ENCODE results near the gene ARFGAP1. TPM values are rescaled to one million over a fixed set of nuclear protein-coding genes. Genes with fewer than 3 reads are reported as not detected.
A peak's percentile ranks its signal among the peaks of the same experiment; 100 is the strongest.

The ARFGAP1 gene
- total RNA-seq, 4 donors from 2014 or later, result 31.0 to 55.1 (median 36.9) TPM

DNA sequence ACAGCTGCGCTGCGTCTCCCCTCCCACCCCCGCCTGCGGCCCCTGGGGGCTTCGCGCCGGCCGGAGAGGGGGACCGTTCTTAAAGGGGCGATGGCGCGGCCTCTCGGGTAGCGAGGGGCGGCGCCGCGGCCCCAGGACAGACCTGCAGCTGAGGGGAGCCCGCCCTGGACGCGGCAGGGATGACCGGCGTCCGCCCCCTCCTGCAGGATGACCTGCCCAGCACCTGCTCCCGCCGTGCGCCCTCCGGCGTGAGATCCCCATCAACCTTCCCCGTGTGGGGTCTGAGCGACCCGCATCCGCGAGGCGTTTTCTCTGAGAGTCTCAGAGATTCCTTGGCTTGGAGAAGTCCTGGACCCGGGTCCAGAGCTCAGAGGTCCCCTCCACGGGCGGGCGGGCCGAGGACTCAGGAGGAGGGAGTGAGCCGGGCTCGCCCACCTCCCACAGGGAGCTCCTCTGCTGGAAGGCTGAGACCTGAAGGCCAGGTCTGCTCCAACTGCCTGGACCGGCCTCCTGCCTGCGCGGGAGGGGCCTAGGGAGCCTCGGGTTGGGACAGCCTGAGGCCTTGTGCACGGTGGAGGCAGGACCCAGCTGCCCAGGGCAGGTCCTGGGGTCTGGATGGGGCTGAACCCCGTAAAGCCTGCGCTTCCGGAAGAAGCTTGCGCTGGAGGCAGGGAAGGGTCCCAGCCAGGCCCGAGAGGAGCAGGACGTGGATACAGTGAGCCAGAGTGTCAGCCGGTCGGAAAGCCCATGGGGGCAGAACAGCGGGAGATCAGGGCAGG is 17.8 kb upstream of the ARFGAP1 start:
- DNase-seq (ENCODE audit: low spot score in 2 of 2), result no peak
- intact Hi-C loops (cut with DNase I; ENCODE audit: low total_unique reads), result no loop called here
- no peak overlapping the region for H3K4me3 ChIP-seq (ENCODE audit: low read depth, poor library complexity, severe bottlenecking)
- TF ChIP-seq, protein P1, sequence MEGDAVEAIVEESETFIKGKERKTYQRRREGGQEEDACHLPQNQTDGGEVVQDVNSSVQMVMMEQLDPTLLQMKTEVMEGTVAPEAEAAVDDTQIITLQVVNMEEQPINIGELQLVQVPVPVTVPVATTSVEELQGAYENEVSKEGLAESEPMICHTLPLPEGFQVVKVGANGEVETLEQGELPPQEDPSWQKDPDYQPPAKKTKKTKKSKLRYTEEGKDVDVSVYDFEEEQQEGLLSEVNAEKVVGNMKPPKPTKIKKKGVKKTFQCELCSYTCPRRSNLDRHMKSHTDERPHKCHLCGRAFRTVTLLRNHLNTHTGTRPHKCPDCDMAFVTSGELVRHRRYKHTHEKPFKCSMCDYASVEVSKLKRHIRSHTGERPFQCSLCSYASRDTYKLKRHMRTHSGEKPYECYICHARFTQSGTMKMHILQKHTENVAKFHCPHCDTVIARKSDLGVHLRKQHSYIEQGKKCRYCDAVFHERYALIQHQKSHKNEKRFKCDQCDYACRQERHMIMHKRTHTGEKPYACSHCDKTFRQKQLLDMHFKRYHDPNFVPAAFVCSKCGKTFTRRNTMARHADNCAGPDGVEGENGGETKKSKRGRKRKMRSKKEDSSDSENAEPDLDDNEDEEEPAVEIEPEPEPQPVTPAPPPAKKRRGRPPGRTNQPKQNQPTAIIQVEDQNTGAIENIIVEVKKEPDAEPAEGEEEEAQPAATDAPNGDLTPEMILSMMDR (IDR thresholded peaks at IDR 0.05), result no peak
- TF ChIP-seq POLR2A (IDR thresholded peaks at IDR 0.05), result no peak
- WGBS, 2 donors, result 45 to 46% methylated on average over 24 to 26 of the region's 56 CpGs

DNA sequence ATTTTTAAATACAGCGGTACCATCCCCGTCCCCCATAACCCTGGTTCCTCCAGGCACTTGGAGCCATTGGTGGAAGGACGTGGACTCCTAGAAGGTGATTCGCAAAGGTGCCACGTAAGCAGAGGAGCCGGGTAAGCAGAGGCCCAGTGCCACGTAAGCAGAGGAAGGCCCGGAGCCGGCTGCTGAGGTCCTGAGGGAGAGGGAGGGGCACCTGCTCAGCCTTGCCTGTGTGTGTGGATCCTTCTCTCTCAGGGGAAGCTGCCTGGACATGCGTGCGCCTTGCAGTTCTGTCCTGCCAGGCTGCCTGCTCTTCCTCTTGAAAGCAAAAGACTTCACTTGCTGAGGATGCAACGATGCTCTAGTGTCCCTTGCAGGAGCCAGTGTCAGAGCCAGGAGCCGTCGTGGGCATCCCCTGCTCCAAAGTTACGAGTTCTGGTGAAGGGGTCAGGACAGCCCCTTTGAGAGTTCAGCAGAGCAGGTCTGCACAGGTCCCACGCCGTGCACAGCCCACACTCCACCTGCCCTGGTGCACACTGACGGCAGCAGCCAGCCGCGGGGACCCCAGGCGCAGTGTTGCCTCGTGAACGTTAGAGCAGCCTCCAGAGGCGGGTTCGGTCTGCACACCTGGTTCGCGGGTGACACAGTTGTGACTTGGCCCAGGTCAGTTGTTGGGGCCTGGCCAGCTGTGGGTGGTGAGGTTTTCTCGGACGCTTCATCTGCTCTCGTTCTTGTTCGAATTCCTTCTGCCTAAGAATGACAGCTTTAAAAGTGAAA is 16.5 kb upstream of the ARFGAP1 start:
- WGBS, 2 donors, result 40 to 46% methylated on average over 31 of the region's 31 CpGs
- no peak for DNase-seq (ENCODE audit: low spot score in 2 of 2)
- no peak for TF ChIP-seq POLR2A (IDR thresholded peaks at IDR 0.05)
- TF ChIP-seq, protein P1 (IDR thresholded peaks at IDR 0.05), result no peak
- intact Hi-C loops (cut with DNase I; ENCODE audit: low total_unique reads), result no loop called here
- no peak overlapping the region for H3K4me3 ChIP-seq (ENCODE audit: low read depth, poor library complexity, severe bottlenecking)

DNA sequence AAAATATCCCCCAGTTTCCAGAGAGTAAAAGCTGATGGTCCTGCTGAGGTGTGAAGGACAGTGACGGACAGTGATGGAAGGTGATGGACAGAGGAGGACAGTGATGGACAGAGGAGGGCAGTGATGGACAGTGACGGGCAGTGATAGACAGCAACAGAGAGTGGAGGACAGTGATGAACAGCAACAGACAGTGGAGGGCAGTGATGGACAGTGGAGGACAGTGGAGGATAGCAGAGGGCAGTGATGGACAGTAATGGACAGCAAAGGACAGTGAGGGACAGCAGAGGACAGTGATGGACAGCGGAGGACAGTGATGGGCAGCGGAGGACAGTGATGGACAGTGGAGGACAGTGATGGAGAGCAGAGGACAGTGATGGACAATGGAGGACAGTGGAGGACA is 15.7 kb upstream of the ARFGAP1 start:
- no peak overlapping the region for H3K4me3 ChIP-seq (ENCODE audit: low read depth, poor library complexity, severe bottlenecking)
- 87 to 93% methylated on average over 4 of the region's 4 CpGs for WGBS, 2 donors
- intact Hi-C loops (cut with DNase I; ENCODE audit: low total_unique reads), result no loop called here
- DNase-seq (ENCODE audit: low spot score in 2 of 2), result no peak
- TF ChIP-seq POLR2A (IDR thresholded peaks at IDR 0.05), result no peak
- TF ChIP-seq, protein P1 (IDR thresholded peaks at IDR 0.05), result peak in 1 of 3 donors; percentile 17

DNA sequence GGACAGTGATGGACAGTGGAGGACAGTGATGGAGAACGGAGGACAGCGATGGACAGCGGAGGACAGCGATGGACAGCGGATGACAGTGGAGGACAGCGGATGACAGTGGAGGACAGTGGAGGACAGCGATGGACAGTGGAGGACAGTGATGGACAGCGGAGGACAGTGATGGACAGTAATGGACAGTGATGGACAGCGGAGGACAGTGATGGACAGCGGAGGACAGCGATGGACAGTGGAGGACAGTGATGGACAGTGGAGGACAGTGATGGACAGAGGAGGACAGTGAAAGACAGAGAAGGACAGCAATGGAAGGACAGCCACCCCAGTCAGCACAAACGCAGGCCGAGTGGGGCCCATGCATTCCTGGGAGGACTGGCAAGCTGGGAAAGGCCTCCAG is 15.0 kb upstream of the ARFGAP1 start:
- no peak overlapping the region for H3K4me3 ChIP-seq (ENCODE audit: low read depth, poor library complexity, severe bottlenecking)
- TF ChIP-seq POLR2A (IDR thresholded peaks at IDR 0.05), result no peak
- TF ChIP-seq, protein P1 (IDR thresholded peaks at IDR 0.05), result no peak
- intact Hi-C loops (cut with DNase I; ENCODE audit: low total_unique reads), result no loop called here
- DNase-seq (ENCODE audit: low spot score in 2 of 2), result no peak
- 84 to 85% methylated on average over 13 of the region's 13 CpGs for WGBS, 2 donors

DNA sequence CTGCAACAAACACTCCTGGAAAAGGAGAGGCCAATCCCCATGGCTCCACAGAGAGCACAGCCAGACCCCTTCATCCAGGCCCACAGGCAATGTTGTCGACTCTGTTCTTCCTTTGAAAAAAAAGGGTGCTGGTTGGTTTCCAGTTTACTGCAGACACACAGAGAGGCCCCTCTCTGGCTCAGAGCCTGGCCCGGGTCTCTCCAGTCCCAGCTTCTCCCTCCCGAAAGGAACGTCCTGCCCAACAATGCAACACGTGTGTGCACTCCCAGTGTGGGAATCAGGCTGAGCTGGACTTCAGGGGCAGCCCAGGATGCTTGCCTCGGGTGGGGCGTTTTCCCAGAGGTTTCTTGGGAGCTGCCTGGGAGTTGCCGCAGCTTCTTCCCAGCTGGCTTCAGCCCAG is 13.8 kb upstream of the ARFGAP1 start:
- intact Hi-C loops (cut with DNase I; ENCODE audit: low total_unique reads), result no loop called here
- 21 to 33% methylated on average over 5 to 8 of the region's 8 CpGs for WGBS, 2 donors
- no peak for DNase-seq (ENCODE audit: low spot score in 2 of 2)

More for the DNA sequence above, 13.8 kb upstream of the ARFGAP1 start:
- H3K4me3 ChIP-seq (ENCODE audit: low read depth, poor library complexity, severe bottlenecking), result no peak overlapping the region
- no peak for TF ChIP-seq POLR2A (IDR thresholded peaks at IDR 0.05)
- TF ChIP-seq, protein P1 (IDR thresholded peaks at IDR 0.05), result no peak

All from lower leg skin (tissue), 4 donors.